Stimulated activated CD4-positive, alpha-beta T cell treated with anti-CD3 and anti-CD28 coated beads, Interleukin-15, amount 100 ng/mL, for 24 hours (primary cell): Measurements from ENCODE around the gene DROSHA.

Experiments
- DNase-seq: peaks from one replicate; pipeline ENCODE4 v3.0.0-alpha.2; 2020

The DROSHA gene

DNA sequence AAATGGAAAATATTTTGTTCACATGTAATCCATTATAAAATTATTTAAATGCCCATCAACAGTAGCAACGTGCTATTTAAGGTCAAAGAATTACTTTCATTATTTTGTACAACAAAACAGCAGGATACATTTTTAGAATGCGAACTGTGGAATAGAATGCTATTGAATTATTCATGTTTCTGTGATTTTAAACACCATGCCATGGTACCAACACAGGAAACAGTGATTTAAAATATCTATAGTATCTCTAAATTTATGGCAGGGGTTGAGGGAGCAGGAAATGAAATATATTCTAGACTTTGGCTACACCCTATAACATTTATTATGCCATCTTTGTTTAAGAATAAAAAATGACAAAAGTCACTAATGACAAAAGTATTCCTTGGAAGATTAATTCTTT is 62.4 kb downstream of the DROSHA start:
- no peak for DNase-seq

DNA sequence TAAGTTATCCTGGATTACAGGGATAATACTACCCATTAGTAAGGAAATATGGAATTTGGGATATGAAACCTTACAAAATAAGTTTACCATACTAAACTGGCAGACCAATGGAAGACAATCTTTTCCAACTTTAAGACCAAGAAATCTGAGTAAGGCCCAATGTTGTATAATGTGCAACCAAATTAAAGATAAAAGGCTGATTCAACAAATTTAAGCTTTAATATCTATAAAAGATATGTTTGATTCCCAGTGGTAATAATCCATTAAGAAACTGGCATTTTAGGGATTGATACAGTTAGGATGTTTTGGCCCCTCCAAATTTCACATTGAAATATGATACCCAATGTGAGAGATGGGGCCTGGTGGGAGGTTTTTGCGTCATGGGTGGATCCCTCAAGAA is 66.6 kb downstream of the DROSHA start:
- DNase-seq, result no peak

- no peak for DNase-seq
Observed at GRCh38 chr5:31464081-31464480, 67.8 kb downstream of the DROSHA start.

GRCh38 chr5:31463351-31463750 is 68.5 kb downstream of the DROSHA start:
- DNase-seq, result no peak

- DNase-seq, result no peak
Observed at GRCh38 chr5:31459594-31459993, 72.3 kb downstream of the DROSHA start.

- DNase-seq, result no peak
Observed at GRCh38 chr5:31455172-31455571, 76.7 kb downstream of the DROSHA start.

GRCh38 chr5:31453522-31453921 is 78.4 kb downstream of the DROSHA start:
- no peak for DNase-seq

GRCh38 chr5:31452314-31452713 is 79.6 kb downstream of the DROSHA start:
- no peak for DNase-seq

DNA sequence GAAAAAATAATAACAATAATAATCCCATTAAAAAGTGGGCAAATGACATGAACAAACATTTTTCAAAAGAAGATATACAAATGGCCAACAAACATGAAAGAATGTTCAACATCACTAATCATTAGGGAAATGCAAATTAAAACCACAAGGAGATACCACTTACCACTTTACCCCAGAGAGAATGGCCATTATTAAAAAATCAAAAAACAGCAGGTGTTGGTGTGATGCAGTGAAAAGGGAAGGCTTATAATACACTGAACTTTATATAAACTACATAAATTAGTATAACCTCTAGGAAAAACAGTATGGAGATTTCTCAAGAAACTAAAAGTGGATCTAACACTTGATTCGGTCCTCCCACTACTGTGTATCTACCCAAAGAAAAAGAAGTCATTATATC is 81.9 kb downstream of the DROSHA start:
- DNase-seq, result no peak

- DNase-seq, result no peak
Observed at GRCh38 chr5:31449174-31449573, 82.7 kb downstream of the DROSHA start.

- DNase-seq, result no peak
Observed at GRCh38 chr5:31445041-31445600, 86.8 kb downstream of the DROSHA start.

DNA sequence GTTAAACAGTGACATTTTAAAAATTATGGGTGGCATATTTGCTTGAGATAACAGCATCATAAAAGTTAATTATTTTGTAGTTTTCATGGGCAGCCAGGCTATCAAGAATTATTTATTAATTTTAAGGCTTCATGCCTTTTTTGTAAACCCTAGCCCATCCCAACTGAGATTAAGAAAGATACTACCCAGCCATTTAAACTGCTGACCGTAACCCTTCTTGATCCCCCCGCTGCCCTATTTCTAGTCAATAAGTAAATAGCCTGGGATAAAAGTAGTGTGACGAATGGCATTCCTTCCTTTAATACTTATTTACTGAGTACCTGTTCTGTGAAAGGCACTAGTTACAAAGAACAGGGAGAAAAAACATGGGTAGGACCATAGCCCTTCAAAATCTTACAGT is 88.3 kb downstream of the DROSHA start:
- DNase-seq, result no peak

DNA sequence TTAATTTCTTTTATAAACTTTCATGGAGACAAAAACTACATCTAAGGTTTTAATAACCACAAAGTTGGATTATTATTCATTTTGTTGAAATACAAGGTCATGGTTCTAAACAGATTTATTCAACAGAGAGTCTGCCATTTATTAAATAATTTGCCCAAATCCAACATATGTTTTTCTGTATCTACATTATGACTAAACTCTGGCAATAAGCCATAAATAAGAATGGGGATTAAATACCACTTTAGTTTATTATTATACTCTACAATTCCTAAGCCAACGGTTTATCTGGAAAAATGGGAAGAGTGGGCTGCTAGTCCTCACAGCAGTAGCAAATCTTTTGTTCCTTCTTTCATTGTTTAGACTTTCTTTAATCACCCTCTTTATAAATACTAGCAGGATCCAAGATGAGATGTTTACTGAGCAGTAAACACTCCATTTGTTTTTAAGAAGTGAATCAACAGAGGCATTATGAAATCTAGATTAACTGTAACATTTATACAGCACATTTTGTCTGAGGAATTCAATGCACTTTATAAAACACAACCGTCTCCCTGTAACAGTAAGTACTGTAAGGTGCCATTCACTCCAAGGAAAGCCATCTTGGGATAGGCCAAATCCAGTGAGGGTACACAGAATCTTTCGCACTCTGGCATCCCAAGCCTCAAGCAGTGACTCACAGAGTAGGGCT is 89.7 kb downstream of the DROSHA start:
- no peak for DNase-seq

DNA sequence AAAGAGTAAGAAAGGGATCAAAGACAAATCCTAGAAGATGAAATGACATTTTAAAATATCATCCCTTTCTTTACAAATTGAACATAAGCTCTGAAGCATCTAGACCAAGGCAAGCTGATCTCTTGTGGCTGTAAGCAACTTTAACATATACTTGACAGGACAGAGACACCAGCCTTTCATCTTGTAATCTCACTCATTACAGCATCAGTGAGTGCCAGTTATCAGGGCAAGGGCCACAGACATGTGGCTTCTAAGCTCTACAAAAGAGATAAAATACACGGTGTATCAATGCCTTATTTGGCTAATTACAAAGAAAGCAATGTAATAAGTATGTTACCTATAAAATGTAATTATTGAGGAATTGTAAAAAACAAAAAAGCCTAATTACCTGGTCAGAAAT is 95.0 kb downstream of the DROSHA start:
- no peak for DNase-seq

DNA sequence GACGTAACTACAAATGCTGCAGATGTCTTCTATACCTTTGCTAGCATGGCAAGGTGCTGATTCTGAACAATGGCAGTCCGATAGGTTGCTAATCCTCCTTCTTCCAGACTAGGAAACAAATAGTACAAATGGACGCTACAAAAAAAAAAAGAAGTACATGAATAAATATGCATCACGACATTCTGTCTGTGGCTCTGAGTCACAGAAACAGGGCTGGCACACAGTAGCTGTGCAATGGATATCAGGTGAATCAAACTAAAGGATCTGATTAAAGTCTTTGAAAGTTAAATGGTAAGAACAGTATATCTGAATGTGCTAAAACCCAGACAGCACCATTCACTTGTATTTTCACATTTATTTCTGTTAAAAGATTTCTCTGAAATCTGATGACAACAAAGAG is 96.2 kb downstream of the DROSHA start:
- DNase-seq, result no peak

DNA sequence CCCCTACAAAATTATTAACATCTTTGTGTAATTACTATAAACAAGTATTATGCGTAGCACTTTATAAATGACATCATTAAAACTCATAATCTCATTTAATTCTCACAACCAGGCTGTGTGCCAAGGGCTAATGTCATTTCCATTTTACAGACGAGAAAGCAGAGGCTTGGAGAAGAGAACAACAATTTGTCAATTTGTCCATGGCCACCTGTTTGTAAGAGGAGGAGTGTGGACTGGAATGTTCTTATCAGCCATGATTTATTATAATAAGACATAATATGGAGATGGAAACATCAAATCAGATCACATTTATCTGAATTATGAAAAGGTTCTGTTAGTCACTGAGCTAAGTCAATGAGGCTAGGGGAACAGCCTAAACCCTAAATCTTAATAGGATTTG is 97.0 kb downstream of the DROSHA start:
- DNase-seq, result no peak

DNA sequence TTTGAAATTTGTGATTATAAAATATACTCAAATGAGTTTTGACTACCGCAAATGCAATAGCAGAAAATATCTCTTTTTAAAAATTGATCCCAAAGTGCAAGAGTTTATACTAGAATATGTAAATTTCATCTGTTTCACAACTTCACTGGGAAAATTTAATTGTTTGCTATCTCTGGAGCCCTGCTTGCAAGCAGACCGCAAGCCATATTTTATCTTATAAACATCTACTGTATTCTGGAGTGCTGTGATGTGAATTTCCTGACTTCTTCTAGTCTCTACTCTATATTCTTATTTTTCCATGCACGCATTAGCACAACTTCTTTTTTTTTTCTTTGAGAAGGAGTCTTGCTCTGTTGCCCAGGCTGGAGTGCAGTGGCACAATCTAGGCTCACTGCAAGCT is 98.7 kb downstream of the DROSHA start:
- no peak for DNase-seq

DNA sequence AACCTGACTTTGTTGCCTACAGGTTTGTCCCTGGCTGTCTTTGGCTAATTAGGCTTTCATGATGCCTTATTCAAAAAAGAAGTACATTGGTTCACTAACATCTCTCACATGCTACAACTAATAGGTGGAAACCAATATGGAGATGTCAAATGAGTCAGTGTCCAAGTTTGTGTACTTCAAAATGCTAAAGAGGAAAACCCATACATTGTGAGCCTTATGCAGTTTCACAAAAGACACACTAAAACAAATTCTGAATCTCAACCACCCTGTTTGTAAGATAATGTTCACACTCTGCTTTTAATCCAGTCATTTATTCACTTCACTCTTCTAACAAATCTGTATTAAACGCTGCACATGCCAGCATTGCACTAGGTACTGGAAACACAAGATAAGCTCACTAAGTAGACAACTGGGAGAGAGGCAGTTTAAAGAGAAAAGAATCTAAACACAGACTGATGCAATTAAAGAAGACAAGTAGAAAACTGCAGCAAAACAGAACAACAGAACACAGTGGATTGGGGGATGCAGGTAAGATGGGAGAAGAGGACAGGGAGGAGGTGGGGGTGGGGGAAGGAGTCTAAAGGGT is 104.1 kb downstream of the DROSHA start:
- DNase-seq, result no peak

DNA sequence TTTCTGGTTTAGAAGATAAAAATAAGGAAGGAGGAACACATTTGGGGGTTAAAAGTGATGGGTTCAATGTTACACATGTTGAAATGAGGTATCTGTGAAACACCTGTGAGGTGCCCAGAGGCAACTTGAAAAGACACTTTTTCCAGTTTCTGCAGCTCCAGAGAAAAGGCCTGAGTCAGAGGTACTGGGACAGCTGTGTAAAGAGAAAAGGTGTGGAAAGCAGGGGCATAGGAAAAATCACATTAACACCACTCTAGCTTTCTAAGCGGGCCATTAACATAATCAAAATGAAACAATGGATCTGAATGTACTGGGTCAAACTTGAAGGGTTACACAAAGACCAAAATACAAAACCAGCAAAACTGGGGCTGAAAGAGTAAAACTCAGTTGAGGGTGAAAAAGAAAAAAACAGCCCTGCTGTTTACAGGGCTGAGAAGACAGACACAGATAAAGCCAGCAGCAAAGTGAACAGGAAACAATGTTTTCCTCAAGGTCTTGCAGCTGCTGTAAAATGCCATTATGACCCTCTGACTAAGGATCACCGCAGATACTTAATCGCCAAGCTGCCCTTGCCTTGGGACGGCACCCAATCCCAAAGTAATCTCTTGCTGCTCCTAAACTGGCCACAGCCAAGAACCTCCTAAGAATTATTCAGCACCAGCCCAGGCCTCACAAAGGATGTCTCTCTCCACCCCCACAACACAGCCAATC is 104.7 kb downstream of the DROSHA start:
- no peak for DNase-seq

GRCh38 chr5:31421806-31422586 is 109.9 kb downstream of the DROSHA start:
- DNase-seq, result no peak

GRCh38 chr5:31417512-31417911 is 114.4 kb downstream of the DROSHA start:
- DNase-seq, result no peak

DNA sequence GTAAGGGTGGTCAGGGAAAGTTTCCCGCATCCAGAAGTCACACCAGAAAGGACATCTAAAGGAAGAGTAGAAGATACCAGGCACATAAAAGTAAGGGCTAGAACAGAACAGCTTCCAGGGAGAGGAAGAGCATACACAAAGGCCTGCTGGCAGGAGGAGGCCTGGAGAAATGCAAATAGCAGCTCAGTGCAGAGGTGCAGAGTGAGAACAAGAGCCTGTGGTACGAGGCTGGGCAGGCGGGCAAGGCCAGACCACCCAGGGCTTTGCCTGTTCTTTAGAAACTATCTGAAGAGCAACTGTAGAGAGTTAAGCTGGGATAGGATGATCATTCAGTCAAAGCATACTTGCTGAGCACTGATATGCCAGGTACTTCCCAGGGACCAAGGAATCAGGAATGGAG is 115.3 kb downstream of the DROSHA start:
- DNase-seq, result no peak

DNA sequence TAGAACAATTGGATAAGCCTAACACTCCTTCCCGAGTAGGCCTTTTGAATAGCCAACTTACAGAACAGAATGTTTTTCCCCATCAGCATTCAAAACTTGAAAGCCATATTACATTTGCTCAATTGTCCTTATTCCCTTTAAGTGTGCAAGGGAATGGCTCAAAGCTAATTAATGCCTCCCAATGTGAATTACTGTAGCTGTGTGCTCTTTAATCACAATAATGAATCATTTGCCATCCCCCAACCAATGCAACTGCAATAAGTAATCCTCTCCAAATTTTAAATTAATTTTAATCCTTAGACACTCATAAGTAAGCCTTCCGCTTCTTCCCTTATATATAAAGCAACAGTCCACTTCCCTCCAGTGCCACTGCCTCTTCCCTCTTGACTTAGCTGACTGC is 115.9 kb downstream of the DROSHA start:
- no peak for DNase-seq
